ENCODE data around the gene STYX.

Gene STYX

DNA sequence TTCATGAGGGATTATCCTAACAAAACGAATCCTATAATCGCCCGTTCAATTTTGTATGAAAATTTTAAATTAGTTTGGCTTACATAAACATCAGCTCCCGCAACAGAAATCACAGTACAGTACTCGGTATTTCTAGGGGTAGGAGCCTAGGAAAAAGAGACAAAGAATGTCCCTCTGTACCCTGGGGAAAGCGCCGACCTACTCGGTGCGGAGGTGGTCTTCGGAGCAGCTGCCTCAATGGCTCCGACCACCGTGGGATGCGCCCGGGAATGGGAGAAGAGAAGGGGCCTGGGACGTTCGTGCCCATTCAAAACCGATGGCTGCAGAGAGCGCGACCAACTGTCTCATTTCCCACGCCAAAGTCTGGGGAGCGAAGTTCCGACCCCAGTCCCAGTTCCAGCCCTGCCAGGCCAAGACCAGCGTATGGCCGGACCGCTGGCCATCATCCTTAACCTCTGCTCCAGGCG is 60.8 kb downstream of the STYX start:
- no peak for DNase-seq

DNA sequence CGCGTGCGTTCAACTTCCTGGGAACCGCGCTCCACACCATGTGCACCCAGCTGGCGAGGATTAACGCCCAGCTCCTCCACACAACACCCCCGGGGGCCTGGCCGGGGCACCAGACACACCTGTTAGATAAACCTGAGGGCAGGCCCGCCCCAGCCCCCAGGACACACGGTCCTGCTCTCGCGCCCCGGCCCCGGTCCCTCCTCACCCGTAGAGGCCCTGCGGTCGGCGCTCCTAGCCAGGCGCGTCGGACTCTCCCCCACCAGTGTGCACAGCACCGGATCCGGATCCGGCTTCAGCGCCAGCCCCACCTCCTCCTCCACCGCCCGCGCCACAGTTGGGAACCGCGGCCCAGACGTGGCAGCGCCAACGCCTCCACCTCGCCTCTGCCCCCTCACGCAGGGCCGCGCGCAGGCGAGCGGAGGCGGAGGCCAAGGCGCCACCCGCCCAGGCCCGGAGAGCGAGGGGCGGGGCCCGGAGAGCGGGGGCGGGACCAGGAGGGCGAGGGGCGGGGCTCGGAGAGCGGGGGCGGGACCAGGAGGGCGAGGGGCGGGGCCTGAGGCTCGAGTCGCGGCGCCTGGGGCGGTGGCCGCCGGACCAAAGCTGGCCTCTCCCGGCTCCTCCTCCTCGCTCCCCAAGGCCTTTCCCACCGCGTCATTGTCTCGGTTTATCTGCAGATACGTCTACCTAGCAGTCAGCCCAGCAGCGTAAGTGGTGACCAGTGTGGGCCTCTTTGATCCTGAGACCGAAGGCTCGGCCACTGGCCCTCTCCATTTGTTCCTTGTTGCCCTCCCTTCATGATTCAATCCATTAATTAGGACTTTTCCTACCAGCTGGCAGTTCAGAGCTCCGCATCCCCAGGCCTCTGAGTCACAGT is 61.5 kb downstream of the STYX start, which contains the start of gene GNPNAT1:
Gene GNPNAT1, minus strand, starts transcription at position 385 of the 874 bp plus-strand sequence. CDS start 6,957 bp downstream, outside the sequence.
- peak; percentile 69 for DNase-seq

DNA sequence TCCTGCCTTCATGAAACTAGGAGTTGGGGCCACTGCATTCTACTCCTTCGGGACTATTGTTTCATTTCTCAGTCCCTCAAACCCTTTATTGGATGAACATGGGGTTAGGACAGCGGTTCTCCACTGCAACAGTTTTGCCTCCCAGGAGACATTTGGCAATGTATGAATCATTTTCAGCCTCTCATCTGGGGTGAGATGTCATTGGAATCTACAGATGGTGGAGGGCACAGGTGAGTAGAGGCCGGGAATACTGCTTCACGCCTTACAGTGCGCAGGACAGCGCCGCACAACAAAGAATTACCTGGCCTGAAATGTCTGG is 62.1 kb downstream of the STYX start:
- no peak for DNase-seq

DNA sequence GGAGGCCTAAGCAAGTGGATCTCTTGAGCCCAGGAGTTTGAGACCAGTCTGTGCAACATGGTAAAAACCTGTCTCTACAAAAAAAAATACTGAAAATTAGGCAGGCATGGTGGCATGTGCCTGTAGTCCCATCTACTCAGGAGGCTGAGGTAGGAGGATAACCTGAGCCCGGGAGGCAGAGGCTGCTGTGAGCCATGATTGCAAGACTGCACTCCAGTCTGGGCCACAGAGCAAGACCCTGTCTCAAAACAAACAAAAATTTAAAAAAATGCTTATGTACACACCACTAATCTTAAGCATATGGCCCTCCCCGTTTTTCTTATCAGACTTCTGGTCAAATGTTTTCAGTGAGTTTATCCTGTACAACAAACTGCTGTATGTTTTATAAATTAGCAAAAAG is 63.1 kb downstream of the STYX start:
- DNase-seq, result no peak

DNA sequence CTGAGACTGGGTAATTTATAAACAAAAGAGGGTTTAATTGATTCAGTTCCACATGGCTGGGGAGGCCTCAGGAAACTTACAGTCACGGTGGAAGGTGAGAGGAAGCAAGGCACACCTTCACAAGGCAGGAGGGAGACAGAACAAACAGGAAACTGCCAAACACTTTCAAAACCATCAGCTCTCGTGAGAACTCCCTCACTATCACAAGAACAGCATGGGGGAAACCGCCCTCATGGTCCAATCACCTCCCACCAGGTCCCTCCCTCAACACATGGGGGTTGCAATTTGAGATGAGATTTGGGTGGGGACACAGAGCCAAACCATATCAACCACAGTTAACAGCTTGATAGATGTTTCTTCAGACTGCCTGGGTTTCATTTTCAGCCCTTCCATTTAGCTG is 67.7 kb downstream of the STYX start:
- no peak for DNase-seq

DNA sequence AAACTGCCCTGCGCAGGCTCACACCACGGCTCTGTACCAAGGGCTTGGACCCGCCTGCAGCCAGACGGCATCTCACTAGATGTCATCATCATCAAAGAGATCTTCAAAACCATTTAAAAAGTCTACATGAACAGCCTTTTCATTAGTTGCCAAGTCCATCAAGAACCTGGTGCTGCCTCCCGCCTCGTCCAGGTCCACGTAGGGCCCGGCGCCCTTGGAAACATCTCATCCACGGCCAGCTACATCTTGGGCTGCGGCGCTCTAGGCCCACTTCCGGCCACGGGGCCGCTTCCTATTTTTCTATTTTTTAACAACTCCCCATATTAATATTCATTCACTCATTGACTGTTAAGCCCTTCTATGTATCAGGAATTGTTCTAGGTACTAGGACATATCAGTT is 68.9 kb downstream of the STYX start:
- DNase-seq, result no peak

DNA sequence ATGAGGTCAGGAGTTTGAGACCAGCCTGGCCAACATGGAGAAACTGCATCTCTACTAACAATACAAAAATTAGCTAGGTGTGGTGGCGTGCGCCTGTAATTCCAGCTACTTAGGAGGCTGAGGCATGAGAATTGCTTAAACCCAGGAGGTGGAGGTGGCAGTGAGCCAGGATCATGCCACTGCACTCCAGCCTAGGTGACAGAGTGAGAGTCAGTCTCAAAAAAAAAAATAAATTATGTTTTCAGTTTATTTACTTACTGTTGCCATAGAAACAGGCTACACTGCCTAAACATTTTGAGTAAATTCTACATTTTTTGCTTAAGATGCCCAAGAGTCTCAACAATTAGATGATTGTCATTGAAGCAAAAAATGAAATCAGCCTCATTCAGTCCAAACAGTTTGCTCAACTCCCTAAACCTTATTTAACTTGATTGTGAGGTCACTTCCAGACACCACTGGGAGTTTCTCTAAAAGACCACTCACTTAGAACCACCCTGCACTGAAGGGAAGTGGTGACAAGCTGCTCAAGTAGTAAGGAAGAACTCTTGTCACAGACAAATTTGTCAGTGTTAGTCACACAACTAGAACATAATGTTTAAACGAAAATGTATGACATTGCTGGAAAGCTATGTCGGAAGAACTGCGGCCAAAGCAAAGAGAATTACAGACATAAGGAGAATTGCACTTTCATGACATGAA is 71.2 kb downstream of the STYX start:
- no peak for DNase-seq

DNA sequence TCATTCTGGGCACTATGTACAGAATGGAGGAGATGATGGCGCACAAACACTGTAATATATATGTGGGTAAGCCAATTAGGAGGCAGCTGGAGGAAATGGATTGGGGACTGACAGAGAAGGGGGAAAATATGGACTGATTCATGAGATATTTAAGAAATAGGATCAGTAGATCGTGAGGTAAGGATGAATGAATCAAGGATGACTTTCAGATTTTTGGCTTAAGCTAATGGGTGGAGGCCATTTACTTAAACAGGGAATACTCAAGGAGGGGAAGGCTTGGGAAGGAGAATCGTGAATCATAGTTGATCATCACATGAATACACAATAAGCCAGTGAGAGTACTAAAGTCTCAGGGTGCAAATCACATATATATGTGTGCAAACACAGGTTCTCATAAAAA is 72.6 kb downstream of the STYX start:
- no peak for DNase-seq

DNA sequence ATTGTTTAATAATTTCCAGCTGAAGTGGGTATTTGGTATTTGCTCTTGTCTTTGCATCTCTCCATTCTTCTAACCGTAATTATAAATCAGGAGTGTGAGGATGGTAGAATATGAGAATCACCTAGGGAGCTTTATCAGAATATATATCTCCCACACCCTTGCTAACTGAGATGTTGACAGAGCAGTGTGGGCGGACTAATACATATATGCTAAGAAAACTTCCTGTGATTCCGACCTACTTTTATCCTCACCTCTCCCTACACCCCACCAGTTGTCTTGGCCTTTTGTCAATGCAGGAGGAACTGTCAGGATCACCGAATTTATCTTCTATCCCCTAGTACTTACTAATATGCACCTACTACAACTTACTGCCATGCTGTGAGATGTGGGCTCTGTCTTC is 76.1 kb downstream of the STYX start:
- DNase-seq, result no peak

DNA sequence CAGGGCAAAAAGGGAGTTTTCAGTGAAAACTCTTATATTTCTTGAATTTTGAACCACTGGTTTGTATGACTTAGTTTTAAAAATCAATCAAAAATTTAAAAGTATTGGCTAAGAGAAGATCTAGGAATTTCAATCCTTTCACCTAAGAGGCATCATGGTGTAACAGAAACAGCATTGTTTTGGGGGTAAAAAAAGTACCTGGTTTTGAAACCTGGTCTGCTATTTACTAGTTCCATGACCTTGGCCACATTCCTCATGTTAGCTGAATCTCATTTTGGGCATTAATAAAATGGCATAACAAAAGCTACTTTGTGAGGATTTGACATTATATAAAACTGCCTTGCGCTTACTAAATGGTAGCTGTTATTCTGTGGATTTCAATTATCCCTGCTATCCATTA is 78.1 kb downstream of the STYX start:
- no peak for DNase-seq

DNA sequence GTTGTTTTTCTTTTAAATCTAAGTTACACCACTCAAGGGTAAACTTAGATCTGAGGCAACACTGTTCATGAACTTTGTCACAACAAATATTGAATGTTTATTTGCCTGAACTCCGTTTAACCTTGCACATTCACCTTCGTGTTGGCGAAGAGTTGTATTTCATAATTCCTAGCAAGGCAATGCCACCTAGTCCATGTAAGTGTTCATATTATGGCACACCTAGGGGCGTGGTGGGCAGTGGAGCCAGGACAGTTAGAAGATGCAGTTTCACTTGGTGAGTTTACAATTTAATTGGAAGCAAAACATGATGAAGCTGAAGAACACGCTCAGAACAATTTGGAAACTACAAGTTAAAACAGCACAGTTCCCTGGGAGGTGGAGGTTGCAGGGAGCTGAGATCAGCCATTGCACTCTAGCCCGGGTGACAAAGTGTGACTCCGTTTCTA is 91.9 kb downstream of the STYX start:
- no peak for DNase-seq

DNA sequence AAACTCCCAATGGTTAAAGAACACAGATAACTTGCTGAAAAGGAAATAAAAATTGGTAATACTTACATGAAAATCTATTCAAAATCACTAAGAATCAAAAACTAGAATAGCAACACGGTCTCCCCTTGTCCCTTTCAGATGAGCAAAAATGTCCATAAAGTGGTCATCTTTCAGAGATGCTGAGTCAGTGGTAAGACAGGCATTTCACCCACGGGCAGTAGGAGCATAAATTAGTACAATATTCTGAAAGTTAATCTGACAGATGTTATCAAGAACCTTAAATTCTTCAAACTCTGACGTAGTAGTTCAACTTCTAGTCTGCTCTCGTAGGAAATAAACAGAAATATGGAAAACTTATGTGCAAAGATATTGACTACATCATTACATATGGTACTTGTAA is 94.5 kb downstream of the STYX start:
- no peak for DNase-seq
